Epithelial cell of proximal tubule (primary cell): ENCODE results near the gene LIMK2. TPM values are rescaled to one million over a fixed set of nuclear protein-coding genes. Genes with fewer than 3 reads are reported as not detected.
A peak's percentile ranks its signal among the peaks of the same experiment; 100 is the strongest.

Source experiments
- DNase-seq: peaks from one replicate; pipeline ENCODE4 v3.0.0-alpha.2; 2011; ENCODE audit warnings: low read depth
- H3K4me3 ChIP-seq: 2 replicates; pipeline ENCODE4 v1.5.1; 2011; ENCODE audit warnings: low read depth, mild to moderate bottlenecking, low read length
- CTCF ChIP-seq: conservative IDR thresholded peaks from 2 replicates; pipeline ENCODE4 v1.5.1; 2012; ENCODE audit warnings: low read depth, mild to moderate bottlenecking, low read length
- total RNA-seq: library from RNA; depleted of rRNA; stranded (reverse); fragments of >200 nt; gene quantifications from 2 replicates; pipeline ENCODE4 v1.2.3, GENCODE V29; 2015

Gene LIMK2
- total RNA-seq, 1 donor from 2014 or later = 26.5 TPM

- peak overlapping the region; percentile 71 for H3K4me3 ChIP-seq
- peak; percentile 71 for DNase-seq
- TF ChIP-seq CTCF = no peak
Observed at GRCh38 chr22:31248138-31248745, 36.1 kb downstream of the LIMK2 start.

- no peak for DNase-seq
- peak overlapping the region; percentile 71 for H3K4me3 ChIP-seq
- TF ChIP-seq CTCF = no peak
Observed at GRCh38 chr22:31248965-31249958, 37.2 kb downstream of the LIMK2 start.

- no peak for DNase-seq
- H3K4me3 ChIP-seq = peak overlapping the region; percentile 71
- TF ChIP-seq CTCF = no peak
Observed at GRCh38 chr22:31250740-31251600, 38.9 kb downstream of the LIMK2 start.

GRCh38 chr22:31253949-31254348 lies 41.9 kb downstream of the LIMK2 start:
- TF ChIP-seq CTCF = no peak
- no peak for DNase-seq
- H3K4me3 ChIP-seq = no peak overlapping the region

- H3K4me3 ChIP-seq = no peak overlapping the region
- no peak for TF ChIP-seq CTCF
- no peak for DNase-seq
Observed at GRCh38 chr22:31259798-31260473, 47.8 kb downstream of the LIMK2 start.

GRCh38 chr22:31260474-31260856 lies 48.4 kb downstream of the LIMK2 start:
- H3K4me3 ChIP-seq = no peak overlapping the region
- no peak for DNase-seq
- TF ChIP-seq CTCF = no peak
